NCI-H526 treated with DMSO at 0.1 percent for 48 hours (cell line): ENCODE measurements around the gene CCDC38.

Source experiments
- DNase-seq: peaks from one replicate; lab custom pipeline; 2025; lab: John Stamatoyannopoulos, UW

The CCDC38 gene

GRCh38 chr12:95960241-95960640, 17.8 kb upstream of the CCDC38 start:
- no peak for DNase-seq

- peak; percentile 3 for DNase-seq
These were observed 16.7 kb upstream of the CCDC38 start for GRCh38 chr12:95959107-95959506.

- DNase-seq, result no peak
These were observed 14.2 kb upstream of the CCDC38 start for GRCh38 chr12:95956557-95957145.

- no peak for DNase-seq
These were observed 13.2 kb upstream of the CCDC38 start for GRCh38 chr12:95955549-95956159.

GRCh38 chr12:95953000-95953399, 10.6 kb upstream of the CCDC38 start:
- no peak for DNase-seq

GRCh38 chr12:95951515-95951914, 9.1 kb upstream of the CCDC38 start:
- DNase-seq, result no peak

GRCh38 chr12:95949477-95950206, 7.2 kb upstream of the CCDC38 start:
- peak; percentile 14 for DNase-seq

GRCh38 chr12:95944108-95944704, 1.8 kb upstream of the CCDC38 start:
- no peak for DNase-seq

- no peak for DNase-seq
These were observed 972 bp upstream of the CCDC38 start, which contains the start of gene AMDHD1 for GRCh38 chr12:95943330-95943842. Gene AMDHD1 (plus strand): TSS chr12:95943331. CDS start chr12:95943399, 68 bp downstream.

- DNase-seq, result peak; percentile 19
These were observed 302 bp downstream of the CCDC38 start for GRCh38 chr12:95942101-95942523.

GRCh38 chr12:95940514-95940913, 1.9 kb downstream of the CCDC38 start:
- no peak for DNase-seq

GRCh38 chr12:95922231-95922630, 20.2 kb downstream of the CCDC38 start:
- no peak for DNase-seq

GRCh38 chr12:95919110-95919509, 23.3 kb downstream of the CCDC38 start:
- DNase-seq, result no peak

GRCh38 chr12:95918194-95918993, 24.0 kb downstream of the CCDC38 start:
- peak; percentile 16 for DNase-seq

- DNase-seq, result no peak
These were observed 32.5 kb downstream of the CCDC38 start for GRCh38 chr12:95909871-95910270.

- DNase-seq, result no peak
These were observed 33.8 kb downstream of the CCDC38 start for GRCh38 chr12:95908573-95908972.

- DNase-seq, result no peak
These were observed 44.3 kb downstream of the CCDC38 start for GRCh38 chr12:95898081-95898480.

GRCh38 chr12:95896846-95897245, 45.6 kb downstream of the CCDC38 start:
- DNase-seq, result no peak

- DNase-seq, result peak; percentile 83
These were observed 51.5 kb downstream of the CCDC38 start for GRCh38 chr12:95890958-95891357.

- no peak for DNase-seq
These were observed 55.1 kb downstream of the CCDC38 start for GRCh38 chr12:95887311-95887710.

- no peak for DNase-seq
These were observed 57.4 kb downstream of the CCDC38 start for GRCh38 chr12:95884998-95885397.

- DNase-seq, result no peak
These were observed 59.5 kb downstream of the CCDC38 start for GRCh38 chr12:95882873-95883272.
